H1 (cell line): ENCODE results near the gene AP2B1. TPM values are rescaled to one million over a fixed set of nuclear protein-coding genes. Genes with fewer than 3 reads are reported as not detected.

Source experiments
- CTCF ChIA-PET: fragments of 300-600 bp; sonication (Branson Sonifier 250); formaldehyde crosslinking; loops from one replicate; lab custom pipeline; 2021; ENCODE audit not compliant: partially characterized antibody; lab: Charles Lee
- POLR2A ChIA-PET: fragments of 300-600 bp; sonication (Branson Sonifier 250); formaldehyde crosslinking; loops from one replicate; lab custom pipeline; 2021; ENCODE audit warnings: inconsistent platforms; ENCODE audit not compliant: partially characterized antibody; lab: Charles Lee
- DNase-seq, 2 experiments: peaks; one replicate each; pipeline versions ENCODE4 v3.0.0 to v3.0.0-alpha.2; 2010 to 2022; ENCODE audit warnings: low spot score in 2 of 2, low read depth in 1 of 2, mixed read lengths in 1 of 2
- FAIRE-seq: peaks from 2 replicates; lab custom pipeline; 2011; peaks lifted over from hg19 to GRCh38; lab: Jason Lieb, UNC
- H2AFZ ChIP-seq: 2 replicates; pipeline ENCODE4 v1.8.1; 2012; ENCODE audit warnings: low read length, inconsistent platforms
- H2AK5ac ChIP-seq: 2 replicates; pipeline ENCODE4 v1.6.1; 2013; ENCODE audit warnings: low read depth, low read length
- H2BK120ac ChIP-seq: replicated peaks from 2 replicates; pipeline ENCODE3; 2013; ENCODE audit warnings: low read depth, low read length, inconsistent platforms
- H2BK12ac ChIP-seq: 2 replicates; pipeline ENCODE4 v1.6.1; 2013; ENCODE audit warnings: low read depth, low read length
- H2BK15ac ChIP-seq: 2 replicates; pipeline ENCODE4 v1.6.1; 2013; ENCODE audit warnings: low read length
- H2BK20ac ChIP-seq: 2 replicates; pipeline ENCODE4 v1.6.1; 2013; ENCODE audit warnings: low read length
- H2BK5ac ChIP-seq: 2 replicates; pipeline ENCODE4 v1.6.1; 2013; ENCODE audit warnings: low read depth, low read length
- H3K14ac ChIP-seq: 2 replicates; pipeline ENCODE4 v1.6.1; 2013; ENCODE audit warnings: inconsistent platforms; ENCODE audit not compliant: insufficient read length
- H3K18ac ChIP-seq: 2 replicates; pipeline ENCODE4 v1.6.1; 2013; ENCODE audit warnings: low read length; ENCODE audit errors: extremely low read depth
- H3K23ac ChIP-seq: 2 replicates; pipeline ENCODE4 v1.6.1; 2013; ENCODE audit warnings: inconsistent platforms; ENCODE audit not compliant: insufficient read length
- H3K23me2 ChIP-seq: 2 replicates; pipeline ENCODE4 v1.6.1; 2013; ENCODE audit warnings: low read depth, low read length
- H3K27ac ChIP-seq: 2 replicates; pipeline ENCODE4 v1.6.1; 2011; ENCODE audit warnings: low read depth, low read length, inconsistent platforms
- H3K27me3 ChIP-seq, 4 experiments: replicated peaks in 1 of 4; 1 replicate in 1 of 4; 2 replicates in 3 of 4; pipeline versions ENCODE4 v1.6.1 to v1.8.1; 2011 to 2013; ENCODE audit warnings: low read length in 3 of 4, mild to moderate bottlenecking in 3 of 4, inconsistent platforms in 2 of 4, mixed read lengths in 2 of 4, moderate library complexity in 1 of 4; ENCODE audit not compliant: control insufficient read depth in 3 of 4, insufficient read depth in 3 of 4; ENCODE audit errors: extremely low read depth in 1 of 4
- H3K36me3 ChIP-seq, 4 experiments: 2 replicates each; pipeline versions ENCODE4 v1.6.1 to v1.8.1; 2011 to 2013; ENCODE audit warnings: mild to moderate bottlenecking in 4 of 4, low read length in 3 of 4, moderate library complexity in 2 of 4, control low read depth in 1 of 4, inconsistent platforms in 1 of 4; ENCODE audit not compliant: insufficient read depth in 4 of 4, control insufficient read depth in 2 of 4
- H3K4ac ChIP-seq: replicated peaks from 2 replicates; pipeline ENCODE3; 2013; ENCODE audit warnings: low read length, low read depth, mixed read lengths, inconsistent platforms; ENCODE audit not compliant: insufficient read length
- H3K4me1 ChIP-seq, 4 experiments: replicated peaks in 1 of 4; 1 replicate in 1 of 4; 2 replicates in 3 of 4; pipeline versions ENCODE4 v1.6.1 to v1.8.1; 2011 to 2013; ENCODE audit warnings: low read length in 3 of 4, inconsistent platforms in 2 of 4, mixed read lengths in 1 of 4; ENCODE audit not compliant: insufficient read depth in 4 of 4, control insufficient read depth in 3 of 4
- H3K4me2 ChIP-seq, 2 experiments: 2 replicates each; pipeline versions ENCODE4 v1.6.1 to v1.8.1; 2011 to 2013; ENCODE audit warnings: low read depth in 2 of 2, low read length in 2 of 2, control low read depth in 1 of 2, inconsistent platforms in 1 of 2, mild to moderate bottlenecking in 1 of 2; ENCODE audit not compliant: insufficient read depth in 1 of 2
- H3K4me3 ChIP-seq, 4 experiments: fragments of 200-600, 300-600 bp in 1 of 4; sonication (generic), shearing (Covaris generic), sonication (Bioruptor Twin) in 1 of 4; 2 replicates each; pipeline versions ENCODE4 v1.5.1 to v1.8.1; 2011 to 2016; ENCODE audit warnings: low read length in 4 of 4, low read depth in 3 of 4, control low read depth in 2 of 4, inconsistent platforms in 2 of 4, mild to moderate bottlenecking in 2 of 4, mixed read lengths in 1 of 4, moderate library complexity in 1 of 4; ENCODE audit not compliant: insufficient read depth in 2 of 4; ENCODE audit errors: extremely low read depth in 1 of 4
- H3K56ac ChIP-seq: replicated peaks from 2 replicates; pipeline ENCODE3; 2013; ENCODE audit warnings: low read depth, mild to moderate bottlenecking, mixed read lengths, low read length, inconsistent platforms; ENCODE audit not compliant: insufficient read length
- H3K79me1 ChIP-seq: 2 replicates; pipeline ENCODE4 v1.6.1; 2013; ENCODE audit warnings: low read depth, low read length, control low read depth
- H3K79me2 ChIP-seq, 2 experiments: 2 replicates each; pipeline versions ENCODE4 v1.6.1 to v1.8.1; 2012 to 2013; ENCODE audit warnings: low read length in 2 of 2, mild to moderate bottlenecking in 2 of 2, inconsistent platforms in 1 of 2; ENCODE audit not compliant: insufficient read depth in 2 of 2, control insufficient read depth in 1 of 2
- H3K9ac ChIP-seq, 4 experiments: replicated peaks in 1 of 4; 1 replicate in 1 of 4; 2 replicates in 3 of 4; pipeline versions ENCODE4 v1.6.1 to v1.8.1; 2011 to 2013; ENCODE audit warnings: low read depth in 3 of 4, low read length in 3 of 4, control low read depth in 2 of 4, mild to moderate bottlenecking in 2 of 4, moderate library complexity in 2 of 4, inconsistent platforms in 1 of 4; ENCODE audit errors: extremely low read depth in 1 of 4
- H3K9me3 ChIP-seq, 2 experiments: 2 replicates each; pipeline versions ENCODE4 v1.6.1 to v1.8.1; 2012 to 2013; ENCODE audit warnings: mild to moderate bottlenecking in 2 of 2, moderate library complexity in 2 of 2, control low read depth in 1 of 2, inconsistent platforms in 1 of 2, low read depth in 1 of 2, low read length in 1 of 2, mixed read lengths in 1 of 2; ENCODE audit not compliant: insufficient read depth in 2 of 2
- H4K20me1 ChIP-seq, 2 experiments: replicated peaks in 1 of 2; 2 replicates each; pipeline versions ENCODE3 to v1.8.1; 2011 to 2013; ENCODE audit warnings: inconsistent platforms in 2 of 2, low read length in 2 of 2, mild to moderate bottlenecking in 1 of 2; ENCODE audit not compliant: insufficient read depth in 2 of 2, control insufficient read depth in 1 of 2
- H4K5ac ChIP-seq: 2 replicates; pipeline ENCODE4 v1.6.1; 2013; ENCODE audit warnings: low read length, low read depth, mixed read lengths, inconsistent platforms; ENCODE audit not compliant: insufficient read length
- H4K8ac ChIP-seq: 2 replicates; pipeline ENCODE4 v1.8.0; 2013; ENCODE audit warnings: mild to moderate bottlenecking, moderate library complexity, low read length, inconsistent platforms; ENCODE audit not compliant: insufficient read depth; ENCODE audit errors: extremely low read depth
- H4K91ac ChIP-seq: replicated peaks from 2 replicates; pipeline ENCODE3; 2013; ENCODE audit warnings: low read length, mixed read lengths, inconsistent platforms; ENCODE audit not compliant: insufficient read length
- BRCA1 ChIP-seq: IDR thresholded peaks from 2 replicates; pipeline ENCODE4 v1.6.1; 2012; ENCODE audit warnings: low read depth, low read length, improper control_type of control experiment
- CBX8 ChIP-seq: fragments of 300-800, 300-1000 bp; sonication (generic); IDR thresholded peaks from 2 replicates; pipeline ENCODE4 v1.7.1; 2016; ENCODE audit warnings: low read depth, low read length, borderline replicate concordance
- CEBPB ChIP-seq: IDR thresholded peaks from 2 replicates; pipeline ENCODE4 v1.6.1; 2012; ENCODE audit warnings: low read depth, low read length
- CHD2 ChIP-seq: IDR thresholded peaks from 2 replicates; pipeline ENCODE4 v1.6.1; 2012; ENCODE audit warnings: low read length, improper control_type of control experiment
- EP300 ChIP-seq, 2 experiments: IDR thresholded peaks; 1 replicate in 1 of 2; 2 replicates in 1 of 2; pipeline ENCODE4 v1.6.1; 2011 to 2012; ENCODE audit warnings: low read depth in 2 of 2, low read length in 2 of 2, mild to moderate bottlenecking in 2 of 2, borderline replicate concordance in 1 of 2, inconsistent platforms in 1 of 2, moderate library complexity in 1 of 2
- JUND ChIP-seq: IDR thresholded peaks from 2 replicates; pipeline ENCODE4 v1.6.1; 2011; ENCODE audit warnings: mild to moderate bottlenecking, improper control_type of control experiment, low read length
- NANOG ChIP-seq: IDR thresholded peaks from 2 replicates; pipeline ENCODE4 v1.6.1; 2011; ENCODE audit warnings: low read length, low read depth, mild to moderate bottlenecking, inconsistent platforms; ENCODE audit not compliant: insufficient read depth, poor library complexity, severe bottlenecking
- POLR2AphosphoS5 ChIP-seq: IDR thresholded peaks from 2 replicates; pipeline ENCODE4 v1.6.1; 2011; ENCODE audit warnings: low read depth, low read length
- RXRA ChIP-seq: IDR thresholded peaks from 2 replicates; pipeline ENCODE4 v1.6.1; 2011; ENCODE audit warnings: low read depth, mild to moderate bottlenecking, low read length, moderate library complexity; ENCODE audit not compliant: insufficient read depth
- SP2 ChIP-seq: IDR thresholded peaks from 2 replicates; pipeline ENCODE4 v1.6.1; 2012; ENCODE audit warnings: mild to moderate bottlenecking, low read length, inconsistent platforms
- SUZ12 ChIP-seq: fragments of 200-600 bp; sonication (generic); IDR thresholded peaks from 2 replicates; pipeline ENCODE4 v1.6.1; 2012; ENCODE audit warnings: mild to moderate bottlenecking, inconsistent platforms, low read length, moderate library complexity, mixed read lengths
- WGBS, 2 experiments: shearing (Covaris generic) in 1 of 2; methylation state at CpG; one replicate each; pipeline versions ENCODE4 v1.1.6 to v1.1.7; 2013 to 2015; ENCODE audit warnings: low lambda C conversion rate in 2 of 2, mixed read lengths in 2 of 2, inconsistent platforms in 1 of 2, low coverage in 1 of 2, missing lambda C conversion rate in 1 of 2; ENCODE audit not compliant: insufficient replicate concordance in 2 of 2, insufficient coverage in 1 of 2, insufficient read length in 1 of 2; ENCODE audit errors: extremely low coverage in 1 of 2, missing lambda C conversion rate in 1 of 2; 5-methylcytosine and 5-hydroxymethylcytosine counted together
- polyA plus RNA-seq, 7 experiments: library from polyadenylated mRNA; depleted of rRNA in 3 of 7; stranded (reverse) in 5 of 7; unstranded in 2 of 7; fragments of >200 nt in 5 of 7; fragments of 200-250 nt in 2 of 7; gene quantifications; 1 replicate in 5 of 7; 2 replicates in 1 of 7; 4 replicates in 1 of 7; pipeline versions ENCODE4 v1.2.1 to v1.2.3, GENCODE V29; 2011 to 2013; ENCODE audit warnings: missing spikeins in 2 of 7, mixed read lengths in 2 of 7
- total RNA-seq: library from RNA; stranded (reverse); fragmentation: NEBNext Ultra II Directional; extraction: Animal tissue kit (Norgen Biotek cat#: 25700); gene quantifications from 2 replicates; pipeline ENCODE4 v1.2.1, GENCODE V29; 2021
- TF ChIP-seq, protein P1 (sequence below): IDR thresholded peaks from 2 replicates; pipeline ENCODE4 v1.6.1; 2011; ENCODE audit warnings: low read length, improper control_type of control experiment

AP2B1 gene
- total and polyA plus RNA-seq, 2 of the 8 experiments (the other 6 are each of a cell fraction or from before 2014, with no cell fraction given) = 95.5 to 199 TPM

- H3K27me3 ChIP-seq = no peaks in the 10 kb centered on the region
- H3K36me3 ChIP-seq = peaks cover 3 to 16% (median 10%) of the 10 kb centered on the region in 4 experiments; a peak in 7 of 8 replicates
- no peak for DNase-seq
- no peak overlapping the region for H2BK20ac ChIP-seq
- WGBS, 2 experiments = 90% methylated on average over 2 of the region's 2 CpGs; no CpG with 5 or more reads in 1 of the 2 experiments
- no peaks in the 10 kb centered on the region for H3K79me2 ChIP-seq
- H4K5ac ChIP-seq = no peak overlapping the region
- peaks cover 0 to 3% (median 1%) of the 10 kb centered on the region in 4 experiments; a peak in 4 of 7 replicates for H3K4me1 ChIP-seq
- H3K14ac ChIP-seq = no peak overlapping the region
- ChIA-PET POLR2A (interaction anchor here (0.7 to 1.0 kb wide), 2 partner anchors 13 to 38 kb away, joined by 3 to 4 read pairs; no protein-coding TSS in a partner anchor), CTCF (interaction anchor here (0.7 to 1.2 kb wide), 2 partner anchors 11 to 68 kb away, joined by 3 read pairs; no protein-coding TSS in a partner anchor)
- no peak overlapping the region for H4K91ac ChIP-seq
- no peak overlapping the region for H2BK15ac ChIP-seq
- H3K23ac ChIP-seq = no peak overlapping the region
- no peaks in the 10 kb centered on the region for H3K79me1 ChIP-seq
- H2BK12ac ChIP-seq = no peak overlapping the region
- no peak for FAIRE-seq
- no peaks in the 10 kb centered on the region for H3K9me3 ChIP-seq
- H3K4ac ChIP-seq = no peak overlapping the region
- H2AFZ ChIP-seq = no peak overlapping the region
- no peak overlapping the region for H2AK5ac ChIP-seq
- H4K20me1 ChIP-seq = no peaks in the 10 kb centered on the region
- H4K8ac ChIP-seq = no peak overlapping the region
- no peak overlapping the region for H3K9ac ChIP-seq
- H3K27ac ChIP-seq = no peak overlapping the region
- H3K4me3 ChIP-seq = no peak overlapping the region
- H3K56ac ChIP-seq = no peak overlapping the region
- no peak overlapping the region for H3K4me2 ChIP-seq
- H2BK120ac ChIP-seq = no peak overlapping the region
- no peak overlapping the region for H2BK5ac ChIP-seq
- H3K18ac ChIP-seq = no peak overlapping the region
- no peaks in the 10 kb centered on the region for H3K23me2 ChIP-seq
- no peak for TF ChIP-seq EP300 (IDR thresholded peaks at IDR 0.05; ENCODE audit: borderline replicate concordance in 1 of 2, low read depth in 2 of 2, low read length in 2 of 2)
- TF ChIP-seq RXRA = no peak
- TF ChIP-seq CBX8 = no peak
- TF ChIP-seq, protein P1, sequence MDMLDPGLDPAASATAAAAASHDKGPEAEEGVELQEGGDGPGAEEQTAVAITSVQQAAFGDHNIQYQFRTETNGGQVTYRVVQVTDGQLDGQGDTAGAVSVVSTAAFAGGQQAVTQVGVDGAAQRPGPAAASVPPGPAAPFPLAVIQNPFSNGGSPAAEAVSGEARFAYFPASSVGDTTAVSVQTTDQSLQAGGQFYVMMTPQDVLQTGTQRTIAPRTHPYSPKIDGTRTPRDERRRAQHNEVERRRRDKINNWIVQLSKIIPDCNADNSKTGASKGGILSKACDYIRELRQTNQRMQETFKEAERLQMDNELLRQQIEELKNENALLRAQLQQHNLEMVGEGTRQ = no peak
- TF ChIP-seq JUND = no peak
- TF ChIP-seq CHD2 = no peak
- TF ChIP-seq CEBPB = no peak
- TF ChIP-seq BRCA1 = no peak
- no peak for TF ChIP-seq POLR2AphosphoS5
- no peak for TF ChIP-seq NANOG
- no peak for TF ChIP-seq SUZ12
- TF ChIP-seq SP2 = no peak
Measured at GRCh38 chr17:35679007-35679682, 92.0 kb downstream of the AP2B1 start.
